PC-9 (cell line): ENCODE results near the gene NAT9.

Experiments used
- CTCF ChIP-seq: fragments of 200-600 bp; sonication (generic); conservative IDR thresholded peaks from 2 replicates; pipeline ENCODE4 v1.6.1; 2017; ENCODE audit warnings: mixed run types, antibody characterized with exemption, mild to moderate bottlenecking, moderate library complexity
- EZH2 ChIP-seq: fragments of 200-600 bp; sonication (generic); IDR thresholded peaks from 2 replicates; pipeline ENCODE4 v1.8.0; 2017; ENCODE audit warnings: antibody characterized with exemption, low read depth

GRCh38 chr17:74815067-74815466 lies 38.9 kb upstream of the NAT9 start:
- no peak for TF ChIP-seq CTCF
- TF ChIP-seq EZH2: no peak
